ENCODE results near the gene ZEB1.
"Not testable (repeated sequence)": the region's sequence is repeated elsewhere in the genome, so short reads cannot be mapped to it uniquely, and the experiment has no call there.

ZEB1 gene

GRCh38 chr10:31522820-31523219 lies 203.8 kb downstream of the ZEB1 start:
- Histone ChIP-seq H3K27ac (no peak overlapping the region), H3K36me3 (ENCODE audit: insufficient read depth, low read length) (no peaks in the 10 kb centered on the region), H3K9ac (ENCODE audit: insufficient read length) (no peak overlapping the region), H3K9me3 (ENCODE audit: low read depth, low read length) (no peaks in the 10 kb centered on the region), H3K4me3 (no peak overlapping the region)
- DNase-seq (ENCODE audit: low read depth, low spot score) = no peak
- TF ChIP-seq EZH2 (IDR thresholded peaks at IDR 0.05) (no peak), FOXP2 (optimal IDR thresholded peaks at IDR 0.05; ENCODE audit: control extremely low read depth, extremely low read length, insufficient read depth) (no peak), POLR2AphosphoS5 (IDR thresholded peaks at IDR 0.05; ENCODE audit: borderline replicate concordance, low read depth, low read length) (no peak)

- no peak for TF ChIP-seq EZH2 (IDR thresholded peaks at IDR 0.05)
- no peak for TF ChIP-seq FOXP2 (optimal IDR thresholded peaks at IDR 0.05; ENCODE audit: control extremely low read depth, extremely low read length, insufficient read depth)
- TF ChIP-seq POLR2AphosphoS5 (IDR thresholded peaks at IDR 0.05; ENCODE audit: borderline replicate concordance, low read depth, low read length) = no peak
- H3K4me3 ChIP-seq = no peak overlapping the region
- no peaks in the 10 kb centered on the region for H3K9me3 ChIP-seq (ENCODE audit: low read depth, low read length)
- DNase-seq (ENCODE audit: low read depth, low spot score) = no peak
- no peak overlapping the region for H3K27ac ChIP-seq
- H3K36me3 ChIP-seq (ENCODE audit: insufficient read depth, low read length) = no peaks in the 10 kb centered on the region
- H3K9ac ChIP-seq (ENCODE audit: insufficient read length) = no peak overlapping the region
These were observed 205.4 kb downstream of the ZEB1 start for GRCh38 chr10:31524460-31524859.

- Histone ChIP-seq H3K9ac (ENCODE audit: insufficient read length) (no peak overlapping the region), H3K4me3 (no peak overlapping the region), H3K9me3 (ENCODE audit: low read depth, low read length) (no peaks in the 10 kb centered on the region), H3K27ac (no peak overlapping the region), H3K36me3 (ENCODE audit: insufficient read depth, low read length) (no peaks in the 10 kb centered on the region)
- no peak for DNase-seq (ENCODE audit: low read depth, low spot score)
- no peak for TF ChIP-seq FOXP2 (optimal IDR thresholded peaks at IDR 0.05; ENCODE audit: control extremely low read depth, extremely low read length, insufficient read depth)
- no peak for TF ChIP-seq POLR2AphosphoS5 (IDR thresholded peaks at IDR 0.05; ENCODE audit: borderline replicate concordance, low read depth, low read length)
- TF ChIP-seq EZH2 (IDR thresholded peaks at IDR 0.05) = no peak
These were observed 207.2 kb downstream of the ZEB1 start for GRCh38 chr10:31526178-31526577.

GRCh38 chr10:31526681-31527080 lies 207.7 kb downstream of the ZEB1 start:
- no peak for DNase-seq (ENCODE audit: low read depth, low spot score)
- Histone ChIP-seq H3K4me3 (no peak overlapping the region), H3K9me3 (ENCODE audit: low read depth, low read length) (no peaks in the 10 kb centered on the region), H3K9ac (ENCODE audit: insufficient read length) (no peak overlapping the region), H3K36me3 (ENCODE audit: insufficient read depth, low read length) (no peaks in the 10 kb centered on the region), H3K27ac (no peak overlapping the region)
- TF ChIP-seq POLR2AphosphoS5 (IDR thresholded peaks at IDR 0.05; ENCODE audit: borderline replicate concordance, low read depth, low read length) = no peak

- no peaks in the 10 kb centered on the region for H3K9me3 ChIP-seq (ENCODE audit: low read depth, low read length)
- no peak for DNase-seq (ENCODE audit: low read depth, low spot score)
- no peak overlapping the region for H3K9ac ChIP-seq (ENCODE audit: insufficient read length)
- no peak overlapping the region for H3K27ac ChIP-seq
- TF ChIP-seq EZH2 (IDR thresholded peaks at IDR 0.05) (no peak), POLR2AphosphoS5 (IDR thresholded peaks at IDR 0.05; ENCODE audit: borderline replicate concordance, low read depth, low read length) (no peak), FOXP2 (optimal IDR thresholded peaks at IDR 0.05; ENCODE audit: control extremely low read depth, extremely low read length, insufficient read depth) (no peak)
- no peak overlapping the region for H3K4me3 ChIP-seq
- no peaks in the 10 kb centered on the region for H3K36me3 ChIP-seq (ENCODE audit: insufficient read depth, low read length)
These were observed 209.8 kb downstream of the ZEB1 start for GRCh38 chr10:31528831-31529230.

GRCh38 chr10:31536302-31536701 lies 217.3 kb downstream of the ZEB1 start:
- H3K9me3 ChIP-seq (ENCODE audit: low read depth, low read length) = no peaks in the 10 kb centered on the region
- no peak for DNase-seq (ENCODE audit: low read depth, low spot score)
- H3K36me3 ChIP-seq (ENCODE audit: insufficient read depth, low read length) = no peaks in the 10 kb centered on the region
- no peak for TF ChIP-seq POLR2AphosphoS5 (IDR thresholded peaks at IDR 0.05; ENCODE audit: borderline replicate concordance, low read depth, low read length)
- H3K4me3 ChIP-seq = no peak overlapping the region
- no peak overlapping the region for H3K27ac ChIP-seq
- H3K9ac ChIP-seq (ENCODE audit: insufficient read length) = no peak overlapping the region

GRCh38 chr10:31549896-31550295 lies 230.9 kb downstream of the ZEB1 start:
- no peak for DNase-seq (ENCODE audit: low read depth, low spot score)
- H3K4me3 ChIP-seq = no peak overlapping the region
- H3K27ac ChIP-seq = no peak overlapping the region
- no peak overlapping the region for H3K9ac ChIP-seq (ENCODE audit: insufficient read length)
- H3K36me3 ChIP-seq (ENCODE audit: insufficient read depth, low read length) = no peaks in the 10 kb centered on the region
- TF ChIP-seq FOXP2 (optimal IDR thresholded peaks at IDR 0.05; ENCODE audit: control extremely low read depth, extremely low read length, insufficient read depth) (no peak), POLR2AphosphoS5 (IDR thresholded peaks at IDR 0.05; ENCODE audit: borderline replicate concordance, low read depth, low read length) (no peak), EZH2 (IDR thresholded peaks at IDR 0.05) (no peak)
- no peaks in the 10 kb centered on the region for H3K9me3 ChIP-seq (ENCODE audit: low read depth, low read length)

GRCh38 chr10:31554556-31554955 lies 235.5 kb downstream of the ZEB1 start:
- TF ChIP-seq FOXP2 (optimal IDR thresholded peaks at IDR 0.05; ENCODE audit: control extremely low read depth, extremely low read length, insufficient read depth) = no peak
- no peak for TF ChIP-seq POLR2AphosphoS5 (IDR thresholded peaks at IDR 0.05; ENCODE audit: borderline replicate concordance, low read depth, low read length)
- TF ChIP-seq EZH2 (IDR thresholded peaks at IDR 0.05) = no peak
- H3K36me3 ChIP-seq (ENCODE audit: insufficient read depth, low read length) = no peaks in the 10 kb centered on the region
- no peak for DNase-seq (ENCODE audit: low read depth, low spot score)
- H3K4me3 ChIP-seq = no peak overlapping the region
- H3K9me3 ChIP-seq (ENCODE audit: low read depth, low read length) = no peaks in the 10 kb centered on the region
- no peak overlapping the region for H3K9ac ChIP-seq (ENCODE audit: insufficient read length)
- H3K27ac ChIP-seq = no peak overlapping the region

GRCh38 chr10:31557854-31558253 lies 238.8 kb downstream of the ZEB1 start:
- no peak overlapping the region for H3K27ac ChIP-seq
- H3K9ac ChIP-seq (ENCODE audit: insufficient read length) = no peak overlapping the region
- no peak for DNase-seq (ENCODE audit: low read depth, low spot score)
- no peaks in the 10 kb centered on the region for H3K36me3 ChIP-seq (ENCODE audit: insufficient read depth, low read length)
- TF ChIP-seq POLR2AphosphoS5 (IDR thresholded peaks at IDR 0.05; ENCODE audit: borderline replicate concordance, low read depth, low read length) (no peak), EZH2 (IDR thresholded peaks at IDR 0.05) (no peak), FOXP2 (optimal IDR thresholded peaks at IDR 0.05; ENCODE audit: control extremely low read depth, extremely low read length, insufficient read depth) (no peak)
- no peaks in the 10 kb centered on the region for H3K9me3 ChIP-seq (ENCODE audit: low read depth, low read length)
- no peak overlapping the region for H3K4me3 ChIP-seq

- H3K9ac ChIP-seq (ENCODE audit: insufficient read length); H3K4me3 ChIP-seq; DNase-seq (ENCODE audit: low read depth, low spot score); H3K36me3 ChIP-seq (ENCODE audit: insufficient read depth, low read length); H3K9me3 ChIP-seq (ENCODE audit: low read depth, low read length); H3K27ac ChIP-seq: not testable (repeated sequence)
These were observed 249.3 kb downstream of the ZEB1 start for GRCh38 chr10:31568252-31568861.
